ENCODE results near the gene TCOF1.

- TF ChIP-seq, protein P1, sequence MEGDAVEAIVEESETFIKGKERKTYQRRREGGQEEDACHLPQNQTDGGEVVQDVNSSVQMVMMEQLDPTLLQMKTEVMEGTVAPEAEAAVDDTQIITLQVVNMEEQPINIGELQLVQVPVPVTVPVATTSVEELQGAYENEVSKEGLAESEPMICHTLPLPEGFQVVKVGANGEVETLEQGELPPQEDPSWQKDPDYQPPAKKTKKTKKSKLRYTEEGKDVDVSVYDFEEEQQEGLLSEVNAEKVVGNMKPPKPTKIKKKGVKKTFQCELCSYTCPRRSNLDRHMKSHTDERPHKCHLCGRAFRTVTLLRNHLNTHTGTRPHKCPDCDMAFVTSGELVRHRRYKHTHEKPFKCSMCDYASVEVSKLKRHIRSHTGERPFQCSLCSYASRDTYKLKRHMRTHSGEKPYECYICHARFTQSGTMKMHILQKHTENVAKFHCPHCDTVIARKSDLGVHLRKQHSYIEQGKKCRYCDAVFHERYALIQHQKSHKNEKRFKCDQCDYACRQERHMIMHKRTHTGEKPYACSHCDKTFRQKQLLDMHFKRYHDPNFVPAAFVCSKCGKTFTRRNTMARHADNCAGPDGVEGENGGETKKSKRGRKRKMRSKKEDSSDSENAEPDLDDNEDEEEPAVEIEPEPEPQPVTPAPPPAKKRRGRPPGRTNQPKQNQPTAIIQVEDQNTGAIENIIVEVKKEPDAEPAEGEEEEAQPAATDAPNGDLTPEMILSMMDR (IDR thresholded peaks at IDR 0.05; ENCODE audit: borderline replicate concordance, extremely low read depth, low read length, poor library complexity, severe bottlenecking): no peak
- no peak for TF ChIP-seq EZH2 (IDR thresholded peaks at IDR 0.05; ENCODE audit: borderline replicate concordance, low read depth, low read length, severe bottlenecking)
These were observed 35.2 kb downstream of the TCOF1 start for GRCh38 chr5:150392680-150393079.

Data from DND-41 (cell line).